HG02798 (cell line): Measurements from ENCODE around the gene TBC1D3D.
"Not testable (repeated sequence)": the region's sequence is repeated elsewhere in the genome, so short reads cannot be mapped to it uniquely, and the experiment has no call there.

Experiments
- ATAC-seq: cut with Tn5 transposase; IDR thresholded peaks from one replicate; pipeline ENCODE4 v1.9.1; 2021; ENCODE audit warnings: mild to moderate bottlenecking; ENCODE audit not compliant: unreplicated experiment, poor library complexity

Gene TBC1D3D

GRCh38 chr17:38003676-38004075 lies at the start of gene TBC1D3D:
Gene TBC1D3D (plus strand): TSS chr17:38003976. CDS start chr17:38005561, 1,585 bp downstream.
- not testable (repeated sequence) for ATAC-seq

- ATAC-seq: not testable (repeated sequence)
Observed at GRCh38 chr17:37988960-37989359, 14.8 kb upstream of the TBC1D3D start, which contains the start of gene TBC1D3L. Gene TBC1D3L (minus strand): TSS chr17:37989060. CDS start chr17:37987520, 1,540 bp downstream.
